Activated T-cell treated with anti-CD3 and anti-CD28 coated beads, Interleukin-2, amount 50 U/mL, for 72 hours (primary cell): Measurements from ENCODE around the gene TSPAN18. TPM values are rescaled to one million over a fixed set of nuclear protein-coding genes. Genes with fewer than 3 reads are reported as not detected.

Experiments
- ATAC-seq, 2 donors: fragments of 150-1000 bp; cut with Tn5 transposase; replicated peaks in 1 of 2; 2 replicates each; pipeline ENCODE4 v1.10.0; 2021; ENCODE audit warnings: moderate library complexity in 2 of 2, mild to moderate bottlenecking in 1 of 2
- DNase-seq, 2 donors: peaks; one replicate each; pipeline ENCODE4 v3.0.0; 2021 to 2022; ENCODE audit warnings: mixed read lengths in 1 of 2
- H3K27ac Mint-ChIP-seq: one replicate; pipeline ENCODE4 v1.8.0; 2022; ENCODE audit warnings: mild to moderate bottlenecking, moderate library complexity, mixed read lengths
- H3K27me3 Mint-ChIP-seq: one replicate; pipeline ENCODE4 v1.8.0; 2022; ENCODE audit warnings: low read depth, mixed read lengths
- H3K36me3 Mint-ChIP-seq, 2 donors: one replicate each; pipeline ENCODE4 v1.8.0; 2022; ENCODE audit warnings: mixed read lengths in 2 of 2, mild to moderate bottlenecking in 1 of 2; ENCODE audit not compliant: insufficient read depth in 2 of 2
- H3K4me1 Mint-ChIP-seq: one replicate; pipeline ENCODE4 v1.8.0; 2022; ENCODE audit warnings: low read depth, mixed read lengths
- H3K4me3 Mint-ChIP-seq, 2 donors: one replicate each; pipeline ENCODE4 v1.8.0; 2022; ENCODE audit warnings: mild to moderate bottlenecking in 2 of 2, mixed read lengths in 2 of 2, moderate library complexity in 2 of 2
- H3K9me3 Mint-ChIP-seq, 2 donors: one replicate each; pipeline ENCODE4 v1.8.0; 2022; ENCODE audit warnings: mixed read lengths in 2 of 2
- total RNA-seq, 2 donors: library from RNA; stranded (reverse); gene quantifications; one replicate each; pipeline ENCODE4 v1.2.3, GENCODE V29; 2022

TSPAN18 gene
- total RNA-seq, 2 donors from 2014 or later = 1.3 to 1.8 TPM

GRCh38 chr11:44879432-44879831 is 152.7 kb downstream of the TSPAN18 start:
- H3K36me3 Mint-ChIP-seq = no peaks in the 10 kb centered on the region
- no peak overlapping the region for H3K4me3 Mint-ChIP-seq
- DNase-seq (no peak), ATAC-seq (no peak)
- H3K4me1 Mint-ChIP-seq = no peaks in the 10 kb centered on the region
- H3K27ac Mint-ChIP-seq = no peak overlapping the region
- H3K27me3 Mint-ChIP-seq = no peaks in the 10 kb centered on the region
- H3K9me3 Mint-ChIP-seq = no peaks in the 10 kb centered on the region

- DNase-seq (no peak), ATAC-seq (no peak)
- H3K27me3 Mint-ChIP-seq = no peaks in the 10 kb centered on the region
- H3K27ac Mint-ChIP-seq = no peak overlapping the region
- no peaks in the 10 kb centered on the region for H3K4me1 Mint-ChIP-seq
- H3K4me3 Mint-ChIP-seq = no peak overlapping the region
- H3K36me3 Mint-ChIP-seq = no peaks in the 10 kb centered on the region
- H3K9me3 Mint-ChIP-seq = no peaks in the 10 kb centered on the region
Observed at GRCh38 chr11:44880511-44880910, 153.7 kb downstream of the TSPAN18 start.

GRCh38 chr11:44880953-44881352 is 154.2 kb downstream of the TSPAN18 start:
- Mint-ChIP-seq H3K27me3 (no peaks in the 10 kb centered on the region), H3K27ac (no peak overlapping the region), H3K36me3 (no peaks in the 10 kb centered on the region), H3K9me3 (no peaks in the 10 kb centered on the region), H3K4me1 (no peaks in the 10 kb centered on the region), H3K4me3 (no peak overlapping the region)
- ATAC-seq (no peak), DNase-seq (no peak)

- no peak for DNase-seq
- Mint-ChIP-seq H3K4me3 (no peak overlapping the region), H3K27ac (no peak overlapping the region)
Observed at GRCh38 chr11:44883277-44883676, 156.5 kb downstream of the TSPAN18 start.

GRCh38 chr11:44884056-44884455 is 157.3 kb downstream of the TSPAN18 start:
- H3K36me3 Mint-ChIP-seq = no peaks in the 10 kb centered on the region
- no peak overlapping the region for H3K4me3 Mint-ChIP-seq
- no peaks in the 10 kb centered on the region for H3K27me3 Mint-ChIP-seq
- H3K9me3 Mint-ChIP-seq = no peaks in the 10 kb centered on the region
- DNase-seq (no peak), ATAC-seq (no peak)
- H3K4me1 Mint-ChIP-seq = no peaks in the 10 kb centered on the region
- H3K27ac Mint-ChIP-seq = no peak overlapping the region

More at GRCh38 chr11:44883277-44883676, 156.5 kb downstream of the TSPAN18 start:
- ATAC-seq = peak; percentile 27 to 68
- Mint-ChIP-seq H3K9me3 (no peaks in the 10 kb centered on the region), H3K27me3 (no peaks in the 10 kb centered on the region), H3K4me1 (no peaks in the 10 kb centered on the region), H3K36me3 (no peaks in the 10 kb centered on the region)

GRCh38 chr11:44885065-44885810 is 158.5 kb downstream of the TSPAN18 start:
- Mint-ChIP-seq H3K36me3 (no peaks in the 10 kb centered on the region), H3K4me1 (no peaks in the 10 kb centered on the region), H3K9me3 (no peaks in the 10 kb centered on the region), H3K27ac (no peak overlapping the region), H3K4me3 (no peak overlapping the region), H3K27me3 (no peaks in the 10 kb centered on the region)
- ATAC-seq (no peak), DNase-seq (no peak)

- no peaks in the 10 kb centered on the region for H3K4me1 Mint-ChIP-seq
- H3K27ac Mint-ChIP-seq = no peak overlapping the region
- no peaks in the 10 kb centered on the region for H3K36me3 Mint-ChIP-seq
- H3K27me3 Mint-ChIP-seq = no peaks in the 10 kb centered on the region
- no peak overlapping the region for H3K4me3 Mint-ChIP-seq
- no peak for ATAC-seq
- H3K9me3 Mint-ChIP-seq = no peaks in the 10 kb centered on the region
- DNase-seq = no peak
Observed at GRCh38 chr11:44885919-44886789, 159.4 kb downstream of the TSPAN18 start.

GRCh38 chr11:44886790-44887140 is 160.0 kb downstream of the TSPAN18 start:
- DNase-seq (no peak), ATAC-seq (no peak)
- no peaks in the 10 kb centered on the region for H3K27me3 Mint-ChIP-seq
- no peaks in the 10 kb centered on the region for H3K36me3 Mint-ChIP-seq
- H3K9me3 Mint-ChIP-seq = no peaks in the 10 kb centered on the region
- no peak overlapping the region for H3K4me3 Mint-ChIP-seq
- no peaks in the 10 kb centered on the region for H3K4me1 Mint-ChIP-seq
- no peak overlapping the region for H3K27ac Mint-ChIP-seq

- Mint-ChIP-seq H3K4me1 (no peaks in the 10 kb centered on the region), H3K36me3 (no peaks in the 10 kb centered on the region), H3K4me3 (no peak overlapping the region), H3K27ac (no peak overlapping the region), H3K27me3 (no peaks in the 10 kb centered on the region), H3K9me3 (no peaks in the 10 kb centered on the region)
- DNase-seq = no peak
- ATAC-seq = no peak
Observed at GRCh38 chr11:44887636-44888035, 160.9 kb downstream of the TSPAN18 start.

- no peaks in the 10 kb centered on the region for H3K9me3 Mint-ChIP-seq
- H3K4me3 Mint-ChIP-seq = no peak overlapping the region
- no peaks in the 10 kb centered on the region for H3K4me1 Mint-ChIP-seq
- H3K27me3 Mint-ChIP-seq = no peaks in the 10 kb centered on the region
- no peak for DNase-seq
- no peak overlapping the region for H3K27ac Mint-ChIP-seq
- no peaks in the 10 kb centered on the region for H3K36me3 Mint-ChIP-seq
- no peak for ATAC-seq
Observed at GRCh38 chr11:44889266-44889665, 162.5 kb downstream of the TSPAN18 start.

- H3K9me3 Mint-ChIP-seq = peaks cover 0 to 1% of the 10 kb centered on the region in 2 donors
- H3K36me3 Mint-ChIP-seq = no peaks in the 10 kb centered on the region
- no peaks in the 10 kb centered on the region for H3K4me1 Mint-ChIP-seq
- H3K27me3 Mint-ChIP-seq = no peaks in the 10 kb centered on the region
- DNase-seq (no peak), ATAC-seq (no peak)
- H3K4me3 Mint-ChIP-seq = no peak overlapping the region
- H3K27ac Mint-ChIP-seq = no peak overlapping the region
Observed at GRCh38 chr11:44892843-44893242, 166.1 kb downstream of the TSPAN18 start.

GRCh38 chr11:44893308-44893822 is 166.6 kb downstream of the TSPAN18 start:
- Mint-ChIP-seq H3K36me3 (no peaks in the 10 kb centered on the region), H3K4me3 (no peak overlapping the region), H3K27ac (no peak overlapping the region)

GRCh38 chr11:44893846-44894617 is 167.3 kb downstream of the TSPAN18 start:
- Mint-ChIP-seq H3K36me3 (no peaks in the 10 kb centered on the region), H3K27ac (no peak overlapping the region), H3K4me3 (no peak overlapping the region), H3K4me1 (no peaks in the 10 kb centered on the region), H3K9me3 (peaks cover 0 to 2% of the 10 kb centered on the region in 2 donors), H3K27me3 (no peaks in the 10 kb centered on the region)
- ATAC-seq (peak; percentile 85), DNase-seq (peak; percentile 67 to 73)

More at GRCh38 chr11:44893308-44893822, 166.6 kb downstream of the TSPAN18 start:
- DNase-seq (no peak), ATAC-seq (no peak)
- Mint-ChIP-seq H3K9me3 (peaks cover 0 to 2% of the 10 kb centered on the region in 2 donors), H3K4me1 (no peaks in the 10 kb centered on the region), H3K27me3 (no peaks in the 10 kb centered on the region)
